ENCODE measurements around the gene VWA5B1. TPM values are rescaled to one million over a fixed set of nuclear protein-coding genes. Genes with fewer than 3 reads are reported as not detected.

Gene VWA5B1
- total and polyA plus RNA-seq, 10 of the 15 experiments (the other 5 are each of a cell fraction or from before 2014, with no cell fraction given) = under 0.01 to 0.05 (median 0.01) TPM; not detected in 7

- TF ChIP-seq PRDM15 (CRISPR knock-in tag; IDR thresholded peaks at IDR 0.05) = no peak
- no peak for TF ChIP-seq IRF4 (IDR thresholded peaks at IDR 0.05; ENCODE audit: low read depth, low read length)
- TF ChIP-seq HDAC2 (IDR thresholded peaks at IDR 0.05) = no peak
- no peak for TF ChIP-seq CHD1 (IDR thresholded peaks at IDR 0.05; ENCODE audit: low read depth, low read length)
- TF ChIP-seq POLR2AphosphoS5 (IDR thresholded peaks at IDR 0.05; ENCODE audit: low read length) = no peak
- TF ChIP-seq PML (IDR thresholded peaks at IDR 0.05; ENCODE audit: low read length) = no peak
These were observed 30.9 kb downstream of the VWA5B1 start (continued) for GRCh38 chr1:20321573-20321972.

DNA sequence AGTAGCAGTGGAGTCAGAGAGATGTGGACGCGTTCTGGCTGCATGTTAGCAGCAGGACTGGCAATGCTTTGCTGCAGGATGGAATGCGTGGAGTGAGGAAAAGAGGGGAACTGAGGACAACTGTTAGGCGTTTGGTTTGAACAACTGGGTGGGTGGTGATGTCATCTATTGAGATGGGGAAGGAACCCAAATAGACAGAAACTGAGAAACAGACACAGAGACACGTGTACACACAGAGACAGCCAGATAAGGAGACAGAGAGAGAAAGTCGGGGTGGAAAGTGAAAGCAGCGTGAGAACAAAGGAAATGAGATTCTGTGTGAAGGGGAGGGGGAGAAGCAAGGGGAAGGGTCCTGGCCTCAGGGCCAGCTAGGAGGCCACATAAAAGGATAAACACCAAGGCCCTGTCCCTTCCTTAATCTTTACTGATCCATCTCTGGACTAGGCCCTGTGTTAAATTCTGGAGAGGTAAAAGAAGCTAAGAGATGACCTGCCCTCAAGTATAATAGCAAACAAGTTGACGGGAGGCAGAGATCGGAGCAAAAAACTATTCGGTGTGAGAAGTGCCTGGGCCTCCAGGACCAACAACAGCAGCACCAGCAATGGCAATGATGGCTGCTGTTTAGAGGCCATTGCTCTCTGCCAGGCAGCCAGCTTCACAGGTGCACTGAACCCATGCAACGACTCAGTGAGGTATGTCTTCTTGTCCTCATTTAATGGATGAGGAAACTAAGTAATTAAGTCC is 31.6 kb downstream of the VWA5B1 start:
- peak; percentile 99 for ATAC-seq
- TF ChIP-seq IKZF2 (IDR thresholded peaks at IDR 0.05) (peak in 1 of 2 experiments; percentile 44; a peak in 1 of 4 replicates), NFXL1 (IDR thresholded peaks at IDR 0.05; ENCODE audit: borderline replicate concordance) (no peak), SP1 (IDR thresholded peaks at IDR 0.05; ENCODE audit: low read depth, low read length) (no peak), PAX8 (IDR thresholded peaks at IDR 0.05) (no peak), TBL1XR1 (IDR thresholded peaks at IDR 0.05; ENCODE audit: low read depth, low read length) (no peak), KDM1A (IDR thresholded peaks at IDR 0.05; ENCODE audit: borderline replicate concordance) (no peak), ZSCAN29 (IDR thresholded peaks at IDR 0.05) (no peak), MEF2A (IDR thresholded peaks at IDR 0.05; ENCODE audit: insufficient read depth, low read depth, low read length) (0 out of 2 replicates have a peak, but pooled peaks have one; percentile 31), RAD51 (IDR thresholded peaks at IDR 0.05) (peak; percentile 34; the same call in 1 of the 2 replicates), BACH1 (IDR thresholded peaks at IDR 0.05; ENCODE audit: borderline replicate concordance) (no peak), NRF1 (conservative IDR thresholded peaks at IDR 0.05; ENCODE audit: low read depth, low read length) (no peak), SPI1 (IDR thresholded peaks at IDR 0.05; ENCODE audit: borderline replicate concordance, insufficient read depth, low read depth, low read length) (peak; percentile 42; the same call in 1 of the 2 replicates)
- TF ChIP-seq, protein P1, sequence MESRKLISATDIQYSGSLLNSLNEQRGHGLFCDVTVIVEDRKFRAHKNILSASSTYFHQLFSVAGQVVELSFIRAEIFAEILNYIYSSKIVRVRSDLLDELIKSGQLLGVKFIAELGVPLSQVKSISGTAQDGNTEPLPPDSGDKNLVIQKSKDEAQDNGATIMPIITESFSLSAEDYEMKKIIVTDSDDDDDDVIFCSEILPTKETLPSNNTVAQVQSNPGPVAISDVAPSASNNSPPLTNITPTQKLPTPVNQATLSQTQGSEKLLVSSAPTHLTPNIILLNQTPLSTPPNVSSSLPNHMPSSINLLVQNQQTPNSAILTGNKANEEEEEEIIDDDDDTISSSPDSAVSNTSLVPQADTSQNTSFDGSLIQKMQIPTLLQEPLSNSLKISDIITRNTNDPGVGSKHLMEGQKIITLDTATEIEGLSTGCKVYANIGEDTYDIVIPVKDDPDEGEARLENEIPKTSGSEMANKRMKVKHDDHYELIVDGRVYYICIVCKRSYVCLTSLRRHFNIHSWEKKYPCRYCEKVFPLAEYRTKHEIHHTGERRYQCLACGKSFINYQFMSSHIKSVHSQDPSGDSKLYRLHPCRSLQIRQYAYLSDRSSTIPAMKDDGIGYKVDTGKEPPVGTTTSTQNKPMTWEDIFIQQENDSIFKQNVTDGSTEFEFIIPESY (IDR thresholded peaks at IDR 0.05) = no peak

More for the DNA sequence above, 31.6 kb downstream of the VWA5B1 start:
- no peaks in the 10 kb centered on the region for H3K79me2 ChIP-seq (ENCODE audit: control insufficient read depth, insufficient read depth, low read length)
- POLR2A ChIA-PET = no interaction called here
- CTCF ChIA-PET = interaction anchor here (0.8 kb wide), 1 partner anchor 9 kb away, joined by 5 read pairs; no protein-coding TSS in a partner anchor
- peak overlapping the region; percentile 67 for H2AFZ ChIP-seq (ENCODE audit: control insufficient read depth, low read depth, low read length)
- 0 out of 2 replicates have a peak overlapping the region, but pooled peaks have one; percentile 9 for H3K9ac ChIP-seq (ENCODE audit: control insufficient read depth, insufficient read depth, low read length)
- 46% methylated on average over 11 of the region's 11 CpGs for WGBS (ENCODE audit: insufficient coverage, insufficient replicate concordance, low lambda C conversion rate, missing lambda C conversion rate)
- DNase-seq (ENCODE audit: low read depth, low spot score) (peak; percentile 51), FAIRE-seq (peak; percentile 99)
- no peaks in the 10 kb centered on the region; the same call in 2 of the 3 replicates for H3K9me3 ChIP-seq (replicated peaks; ENCODE audit: control insufficient read depth, insufficient read depth, low read length)
- peaks cover 24% of the 10 kb centered on the region for H3K4me1 ChIP-seq (ENCODE audit: control insufficient read depth, insufficient read depth, low read length)
- H4K20me1 ChIP-seq (ENCODE audit: control insufficient read depth, insufficient read depth) = peaks cover under 1% of the 10 kb centered on the region; the same call in 1 of the 2 replicates
- intact Hi-C loops (cut with micrococcal nuclease; ENCODE audit: unreplicated experiment) = no loop called here
- in situ Hi-C loops (cut with MboI) = no loop called here
- SMC1A ChIA-PET (ENCODE audit: uncharacterized antibody, unreplicated experiment) = no interaction called here
- no peak overlapping the region for H3K4me3 ChIP-seq
- H3K27me3 ChIP-seq (replicated peaks in 1 of 2; ENCODE audit: control insufficient read depth in 2 of 2, insufficient read depth in 2 of 2, low read length in 1 of 2) = no peaks in the 10 kb centered on the region
- H3K4me2 ChIP-seq (ENCODE audit: control insufficient read depth, insufficient read depth) = peak overlapping the region; percentile 61
- H3K36me3 ChIP-seq (ENCODE audit: control insufficient read depth in 2 of 2, insufficient read depth in 2 of 2, low read length in 1 of 2) = no peaks in the 10 kb centered on the region
- H3K27ac ChIP-seq (ENCODE audit: control insufficient read depth, insufficient read depth) = peak overlapping the region; percentile 59
- no TSS peak for BruUV-seq (replicated peaks)
- RAD21 ChIA-PET (ENCODE audit: unreplicated experiment) = no interaction called here
